Dermis lymphatic vessel endothelial cell (primary cell): ENCODE measurements around the gene DEFB129. TPM values are rescaled to one million over a fixed set of nuclear protein-coding genes. Genes with fewer than 3 reads are reported as not detected.

Source experiments
- total RNA-seq: library from RNA; depleted of rRNA; stranded (reverse); fragments of >200 nt; gene quantifications from 2 replicates; pipeline ENCODE4 v1.2.1, GENCODE V29; 2014

DEFB129 gene, protein sequence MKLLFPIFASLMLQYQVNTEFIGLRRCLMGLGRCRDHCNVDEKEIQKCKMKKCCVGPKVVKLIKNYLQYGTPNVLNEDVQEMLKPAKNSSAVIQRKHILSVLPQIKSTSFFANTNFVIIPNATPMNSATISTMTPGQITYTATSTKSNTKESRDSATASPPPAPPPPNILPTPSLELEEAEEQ
- not detected in 2 replicates for total RNA-seq

DNA sequence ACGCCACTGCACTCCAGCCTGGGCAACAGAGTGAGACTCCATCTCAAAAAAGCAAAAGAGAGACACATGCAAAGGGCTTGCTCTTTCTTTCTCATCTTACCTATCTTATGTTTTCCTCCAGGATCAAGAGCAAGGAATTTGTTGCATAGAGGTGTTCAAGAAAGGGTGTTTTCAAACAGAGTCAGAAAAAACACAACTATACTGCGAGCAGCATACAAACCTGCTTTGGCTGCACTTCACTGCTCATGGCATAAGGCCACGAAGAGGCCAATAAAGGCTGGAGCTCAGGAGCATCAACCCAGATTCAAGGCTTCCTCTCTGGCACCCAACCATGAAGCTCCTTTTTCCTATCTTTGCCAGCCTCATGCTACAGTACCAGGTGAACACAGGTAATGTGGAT lies at the start of gene DEFB129:
Gene DEFB129, plus strand, starts transcription at position 301 of the 400 bp plus-strand sequence. Its CDS starts 31 bp downstream, at position 332.

GRCh38 chr20:189611-190010 lies 37.4 kb upstream of the DEFB129 start, which contains the start of gene DEFB128:
TSS of gene DEFB128 (minus strand) at chr20:189711. CDS start at chr20:189623, 88 bp downstream.

DNA sequence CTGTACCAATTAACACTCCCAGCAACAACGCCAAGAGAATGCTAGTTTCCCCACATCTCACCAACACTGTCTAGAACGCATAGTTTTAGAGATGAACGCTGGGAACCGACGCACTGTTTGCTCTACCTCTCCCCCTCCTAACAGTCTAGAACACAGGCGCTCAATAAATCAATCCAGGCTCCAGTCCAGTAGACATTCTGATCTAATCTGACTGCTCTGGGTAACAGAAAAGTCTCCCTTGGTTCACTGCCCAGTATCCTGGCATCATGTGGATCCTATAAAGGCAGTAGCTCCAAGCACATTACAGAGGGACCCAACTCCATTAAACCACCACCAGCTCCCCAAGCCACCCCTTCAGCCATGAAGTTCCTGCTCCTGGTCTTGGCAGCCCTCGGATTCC lies 30.4 kb downstream of the DEFB129 start, which contains the start of gene DEFB132:
Gene DEFB132, plus strand, starts transcription at position 306 of the 400 bp plus-strand sequence. Its CDS starts 55 bp downstream, at position 361.

Other genes with a start within 250 kb of the DEFB129 start
- not detected in 2 replicates for gene DEFB125, start 139.6 kb upstream of the DEFB129 start, total RNA-seq
- gene DEFB126, start 84.7 kb upstream of the DEFB129 start, total RNA-seq, result not detected in 2 replicates
- gene DEFB127, start 69.8 kb upstream of the DEFB129 start, total RNA-seq, result not detected in 2 replicates
- gene DEFB128, start 37.5 kb upstream of the DEFB129 start, total RNA-seq, result not detected in 2 replicates
- not detected in 2 replicates for gene DEFB132, start 30.5 kb downstream of the DEFB129 start, total RNA-seq
- gene C20orf96, start 63.5 kb downstream of the DEFB129 start, total RNA-seq, result 1.4 and 2.2 TPM in 2 replicates
- 19.8 and 24.2 TPM in 2 replicates for gene ZCCHC3, start 70.3 kb downstream of the DEFB129 start, total RNA-seq
- 1.5 TPM in 2 replicates for gene SOX12, start 98.3 kb downstream of the DEFB129 start, total RNA-seq
- 12.7 and 14.0 TPM in 2 replicates for gene NRSN2, start 119.9 kb downstream of the DEFB129 start, total RNA-seq
- 31.5 and 37.9 TPM in 2 replicates for gene TRIB3, start 153.5 kb downstream of the DEFB129 start, total RNA-seq
- 57.8 and 66.2 TPM in 2 replicates for gene RBCK1, start 181.0 kb downstream of the DEFB129 start, total RNA-seq
- 19.8 and 20.3 TPM in 2 replicates for gene TBC1D20, start 235.3 kb downstream of the DEFB129 start, total RNA-seq